Inferior parietal cortex (tissue), 1 donor: Measurements from ENCODE around the gene LCN12.
"Not testable (repeated sequence)": the region's sequence is repeated elsewhere in the genome, so short reads cannot be mapped to it uniquely, and the experiment has no call there.

ENCODE experiments used
- DNase-seq: peaks from one replicate; pipeline ENCODE4 v3.0.0-alpha.2; 2016; ENCODE audit errors: extremely low spot score

Gene LCN12

GRCh38 chr9:136991993-136992818 lies 40.1 kb downstream of the LCN12 start, which contains the start of gene PAXX:
Gene PAXX, plus strand, starts transcription at chr9:136992422. Its CDS starts 22 bp downstream, at chr9:136992444.
- peak; percentile 78 for DNase-seq

GRCh38 chr9:136992819-136993369 lies 40.8 kb downstream of the LCN12 start:
- DNase-seq = no peak

- no peak for DNase-seq
Observed at GRCh38 chr9:136994180-136994887, 42.3 kb downstream of the LCN12 start.

- no peak for DNase-seq
Observed at GRCh38 chr9:136994888-136995230, 42.8 kb downstream of the LCN12 start.

- no peak for DNase-seq
Observed at GRCh38 chr9:136995362-136995761, 43.3 kb downstream of the LCN12 start.

- no peak for DNase-seq
Observed at GRCh38 chr9:136995772-136996311, 43.8 kb downstream of the LCN12 start.

- DNase-seq = no peak
Observed at GRCh38 chr9:136996361-136997292, 44.6 kb downstream of the LCN12 start, which contains the start of gene CLIC3. Gene CLIC3, minus strand, starts transcription at chr9:136996568. Its CDS starts 25 bp downstream, at chr9:136996543.

GRCh38 chr9:136997371-136997770 lies 45.3 kb downstream of the LCN12 start:
- no peak for DNase-seq

GRCh38 chr9:136997830-136998234 lies 45.8 kb downstream of the LCN12 start:
- no peak for DNase-seq

- DNase-seq = no peak
Observed at GRCh38 chr9:137000177-137000930, 48.3 kb downstream of the LCN12 start.

- DNase-seq = no peak
Observed at GRCh38 chr9:137001857-137002645, 50.0 kb downstream of the LCN12 start.

- no peak for DNase-seq
Observed at GRCh38 chr9:137002646-137003041, 50.6 kb downstream of the LCN12 start.

GRCh38 chr9:137004285-137004684 lies 52.2 kb downstream of the LCN12 start:
- DNase-seq = not testable (repeated sequence)
